GF-D8 (cell line): ENCODE data around the gene TET3.
"Not testable (repeated sequence)": the region's sequence is repeated elsewhere in the genome, so short reads cannot be mapped to it uniquely, and the experiment has no call there.

Experiments used
- DNase-seq: peaks from one replicate; lab custom pipeline; 2025; lab: John Stamatoyannopoulos, UW

TET3 gene

DNA sequence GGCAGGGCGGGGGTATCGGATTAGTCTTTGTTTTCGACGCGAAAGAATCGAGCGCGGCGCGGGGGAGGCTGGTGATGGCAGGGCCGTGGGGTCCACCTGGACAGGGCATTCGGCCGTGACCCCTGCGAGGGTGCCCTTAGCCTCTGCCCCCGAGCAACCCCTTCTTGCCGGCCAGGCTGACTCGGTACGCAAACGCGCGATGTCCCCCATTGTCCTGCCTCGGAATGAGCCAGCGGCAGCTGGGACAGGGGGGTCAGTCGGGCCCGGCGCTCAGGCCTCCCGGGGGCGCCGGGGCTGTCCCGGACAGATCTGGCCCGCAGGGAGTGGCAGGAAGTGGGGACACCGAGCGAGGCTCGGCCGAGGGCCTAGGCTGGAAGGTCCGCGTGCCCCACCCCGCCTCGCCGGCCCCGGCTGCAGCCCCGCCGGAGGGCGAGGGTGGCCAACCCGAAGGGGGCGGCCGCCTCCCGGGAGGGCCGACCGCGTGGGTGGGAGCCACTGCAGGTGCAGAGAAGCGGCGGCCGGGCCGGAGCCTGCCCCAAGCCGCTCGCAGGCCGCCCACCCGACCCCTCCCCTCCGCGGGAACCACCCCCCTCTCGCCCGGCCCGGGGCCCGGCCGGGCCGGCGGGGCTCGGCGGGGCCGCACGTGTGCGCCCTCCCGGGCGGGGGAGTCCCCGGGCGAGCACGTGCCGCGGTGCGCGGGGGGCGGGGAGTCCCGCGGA is at the start of gene TET3:
TSS of gene TET3 (plus strand) at position 708 of the 719 bp plus-strand sequence. CDS start 1,494 bp downstream, outside the sequence.
- DNase-seq, result no peak

GRCh38 chr2:73935641-73936040 is 49.1 kb upstream of the TET3 start:
- no peak for DNase-seq

GRCh38 chr2:73937103-73937885 is 47.4 kb upstream of the TET3 start:
- no peak for DNase-seq

DNA sequence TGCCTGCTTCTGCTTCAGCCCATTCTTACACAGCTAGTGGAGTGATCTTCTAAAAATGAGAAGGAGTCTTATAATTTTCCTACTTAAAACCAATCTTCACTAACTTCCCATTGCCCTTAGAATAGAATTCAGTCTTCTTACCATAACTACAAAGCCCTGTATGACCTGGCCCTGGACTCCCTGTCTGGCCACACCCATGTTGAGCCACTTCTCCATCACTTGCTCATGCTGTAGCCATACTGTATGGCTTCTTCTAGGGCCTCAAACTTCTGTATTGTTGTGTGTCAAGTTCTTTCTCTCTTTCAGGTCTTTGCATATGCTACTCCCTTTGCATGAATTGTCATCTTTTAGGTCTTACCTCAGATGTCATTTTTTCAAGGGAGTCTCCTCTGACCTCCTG is 46.8 kb upstream of the TET3 start:
- no peak for DNase-seq

DNA sequence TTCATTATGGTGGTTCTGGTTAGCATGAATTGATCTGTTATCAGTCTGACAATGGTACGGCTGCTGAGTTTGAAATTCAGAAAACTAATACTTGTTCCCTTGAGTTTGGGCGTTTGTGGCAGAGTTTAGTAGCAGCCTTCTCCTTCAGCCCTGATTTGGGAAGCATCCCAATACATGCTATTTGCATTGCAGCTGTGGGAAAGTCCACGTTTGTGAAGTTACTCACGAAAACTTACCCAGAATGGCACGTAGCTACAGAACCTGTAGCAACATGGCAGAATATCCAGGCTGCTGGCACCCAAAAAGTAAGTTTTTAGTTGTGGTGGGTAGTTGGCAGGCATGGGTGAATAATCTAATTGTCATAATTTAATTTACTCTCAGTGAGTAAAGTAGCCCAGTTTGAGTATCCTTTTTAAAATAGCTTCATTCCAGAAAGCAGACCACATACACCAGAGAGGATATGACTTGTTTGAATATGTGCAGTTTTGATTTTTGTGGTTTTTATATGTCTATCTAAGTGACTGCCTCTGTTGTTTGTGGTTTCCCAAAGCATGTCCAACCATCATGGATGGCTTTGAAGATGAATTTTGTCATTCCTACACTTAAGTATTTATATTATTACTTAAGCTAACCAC is 45.9 kb upstream of the TET3 start:
- no peak for DNase-seq

- peak; percentile 19 for DNase-seq
These were observed 45.3 kb upstream of the TET3 start for GRCh38 chr2:73939419-73939818.

- DNase-seq, result not testable (repeated sequence)
These were observed 44.6 kb upstream of the TET3 start for GRCh38 chr2:73940066-73940465.

DNA sequence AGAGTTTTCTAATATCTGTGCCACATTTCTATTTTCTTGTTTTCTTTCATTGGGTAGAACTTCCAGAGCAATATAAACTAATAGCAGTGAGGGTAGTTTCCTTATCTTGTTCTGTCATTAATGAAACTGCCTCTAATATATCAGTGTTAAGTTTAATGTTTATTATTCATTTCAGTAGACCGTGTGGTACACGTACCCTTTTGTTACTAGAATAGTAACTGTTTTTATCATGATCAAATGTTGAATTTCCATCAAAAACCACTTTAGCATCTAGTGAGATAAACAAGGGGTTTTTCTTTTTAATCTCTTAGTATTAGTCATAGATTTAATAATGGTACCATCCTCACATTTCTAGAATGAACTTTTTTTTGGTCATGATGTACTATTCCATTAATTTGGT is 42.0 kb upstream of the TET3 start:
- DNase-seq, result no peak

GRCh38 chr2:73944714-73945113 is 40.0 kb upstream of the TET3 start:
- no peak for DNase-seq

- DNase-seq, result no peak
These were observed 38.5 kb upstream of the TET3 start for GRCh38 chr2:73946215-73946614.

GRCh38 chr2:73946666-73947065 is 38.0 kb upstream of the TET3 start:
- no peak for DNase-seq

DNA sequence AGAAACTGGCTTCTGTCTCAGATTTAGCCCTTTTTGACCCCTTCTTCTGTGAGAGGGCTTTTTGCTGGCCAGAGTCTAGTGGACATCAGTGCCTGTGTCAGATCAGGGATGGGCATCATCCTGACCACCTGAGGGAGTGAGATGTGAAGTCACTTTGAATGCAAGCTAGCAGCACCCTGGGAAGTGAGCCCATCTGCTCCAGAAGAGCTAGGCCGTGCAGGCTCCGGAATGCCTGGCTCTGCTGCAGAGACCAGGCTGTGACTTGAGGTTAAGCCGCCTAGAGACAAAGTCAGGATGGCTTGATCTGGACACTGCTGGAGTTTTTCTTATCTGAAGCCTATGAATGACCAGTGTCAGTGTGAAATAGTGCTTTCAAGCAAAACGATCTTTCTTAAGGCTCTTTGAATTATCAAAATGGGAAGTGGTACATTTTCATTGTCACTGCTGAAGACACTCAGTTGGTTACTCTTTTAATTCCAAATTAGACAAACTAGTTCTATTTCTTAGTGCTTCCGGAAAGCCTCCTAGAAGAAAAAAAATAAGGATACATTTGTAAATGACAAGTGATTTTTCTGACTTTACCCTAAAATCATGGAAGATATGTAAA is 37.2 kb upstream of the TET3 start:
- no peak for DNase-seq

GRCh38 chr2:73949802-73950201 is 34.9 kb upstream of the TET3 start:
- no peak for DNase-seq

DNA sequence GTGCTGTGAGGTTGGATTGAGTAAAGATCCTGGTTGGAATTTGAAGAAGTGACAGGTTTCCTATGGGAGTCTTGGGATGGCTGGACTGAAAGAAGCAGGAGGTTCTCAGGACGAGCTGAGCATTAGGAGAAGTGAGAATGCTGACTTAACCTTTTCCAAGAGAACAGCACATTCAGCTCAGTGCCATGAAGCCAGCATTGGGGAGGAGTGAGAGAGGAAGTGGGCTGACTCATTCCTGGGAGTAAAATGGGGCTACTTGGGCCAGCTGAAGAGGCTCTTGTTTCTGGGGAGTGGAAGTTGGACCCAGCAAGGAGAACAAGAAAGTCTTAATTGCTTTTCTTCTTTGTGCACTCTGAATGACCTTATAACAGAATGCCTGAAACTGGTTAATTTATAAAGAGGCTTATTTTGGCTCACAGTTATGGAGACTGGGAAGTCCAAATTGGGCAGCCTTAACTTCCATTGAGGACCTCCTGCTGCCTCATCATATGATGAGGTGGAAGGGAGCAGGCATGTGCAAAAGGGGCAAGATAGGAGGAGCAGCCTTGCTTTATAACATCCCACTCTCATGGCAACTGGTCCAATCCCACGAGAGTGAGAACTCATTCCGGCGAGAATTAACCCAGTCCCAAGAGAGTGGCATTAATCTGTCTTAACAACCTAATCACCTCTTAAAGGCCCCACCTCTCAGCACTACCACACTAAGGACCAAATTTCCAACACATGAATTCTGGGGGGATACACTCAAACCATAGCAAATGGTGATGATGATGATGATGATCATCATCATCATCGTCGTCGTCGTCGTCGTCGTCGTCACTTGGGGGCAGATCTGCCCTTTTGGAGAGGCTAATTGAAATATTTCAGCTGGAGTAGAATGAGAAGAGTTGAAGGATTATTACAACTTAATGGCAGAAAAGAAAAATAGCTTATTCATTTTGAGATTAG is 31.9 kb upstream of the TET3 start:
- no peak for DNase-seq

DNA sequence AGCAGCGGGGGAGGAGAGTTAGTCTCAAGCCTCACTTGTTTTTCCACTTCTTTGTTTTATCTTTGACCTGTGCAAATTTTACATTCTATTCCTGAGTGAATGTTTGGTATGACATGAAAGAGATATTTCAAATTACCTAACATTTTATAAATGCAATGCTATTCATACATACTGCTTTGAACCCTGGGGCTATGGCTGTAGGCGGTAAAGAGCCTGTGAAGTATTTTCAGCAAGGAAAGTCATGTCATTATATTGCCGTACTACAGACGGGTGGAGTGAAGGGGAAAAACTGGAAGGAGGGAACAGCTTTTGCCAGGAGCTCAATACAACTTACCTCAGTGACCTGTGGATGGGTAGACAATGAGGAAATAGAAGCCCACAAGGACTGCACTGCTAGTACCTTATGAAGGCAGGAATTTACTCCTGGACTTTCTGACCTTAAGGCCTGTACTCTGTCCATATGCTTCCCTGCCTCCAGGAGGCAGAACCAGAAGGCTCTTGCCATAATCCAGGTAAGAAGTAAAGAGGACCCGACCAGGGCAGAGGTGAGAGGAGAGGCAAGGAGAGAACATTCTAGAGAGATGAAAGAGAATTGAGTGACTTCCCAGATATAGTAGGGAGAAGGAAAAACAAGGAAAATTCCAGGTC is 28.4 kb upstream of the TET3 start:
- no peak for DNase-seq

- no peak for DNase-seq
These were observed 23.4 kb upstream of the TET3 start for GRCh38 chr2:73961274-73961673.

GRCh38 chr2:73961823-73962615 is 22.7 kb upstream of the TET3 start:
- no peak for DNase-seq

GRCh38 chr2:73962798-73963197 is 21.9 kb upstream of the TET3 start:
- no peak for DNase-seq

DNA sequence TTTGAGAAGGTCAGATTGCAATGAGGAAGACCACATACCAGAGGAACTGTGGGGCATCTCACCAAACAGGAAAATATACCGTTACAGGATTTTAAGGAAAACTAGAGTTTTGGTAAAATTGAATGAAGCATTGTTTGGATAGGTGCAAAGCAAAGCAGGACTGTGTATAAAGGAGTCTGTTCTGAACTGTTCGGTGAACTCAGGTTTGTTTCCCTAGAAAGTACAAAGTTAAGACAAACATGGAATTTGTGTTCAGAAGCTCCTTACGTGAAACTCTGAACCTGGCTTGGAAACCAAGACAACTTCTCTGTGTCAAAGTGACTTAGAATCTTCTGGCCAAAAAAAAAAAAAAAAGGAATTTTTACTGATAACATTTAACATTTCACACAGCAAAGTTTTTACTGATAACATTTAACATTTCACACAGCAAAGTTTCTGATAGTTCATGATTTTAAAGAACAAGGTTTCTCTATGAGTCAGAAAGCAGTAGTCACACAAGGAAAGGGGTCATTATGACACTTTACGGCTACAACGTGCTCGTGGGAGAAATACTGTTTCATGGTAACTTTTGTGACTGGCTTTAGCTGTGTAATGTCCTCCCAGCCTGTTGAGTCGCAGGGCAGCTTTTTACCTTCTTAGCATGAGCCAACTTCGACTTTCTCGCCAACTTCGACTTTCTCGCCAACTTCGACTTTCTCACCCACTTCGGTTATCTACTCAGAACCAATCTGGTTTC is 21.2 kb upstream of the TET3 start:
- DNase-seq, result no peak
